Stimulated activated CD4-positive, alpha-beta T cell treated with anti-CD3 and anti-CD28 coated beads, TNF-alpha, amount 100 ng/mL, for 48 hours (primary cell): ENCODE measurements around the gene PARP6.
"Not testable (repeated sequence)": the region's sequence is repeated elsewhere in the genome, so short reads cannot be mapped to it uniquely, and the experiment has no call there.

Experiments
- DNase-seq, 3 donors: peaks; one replicate each; pipeline ENCODE4 v3.0.0-alpha.2; 2020; ENCODE audit warnings: low read depth in 3 of 3

The PARP6 gene

GRCh38 chr15:72281713-72282112 lies 9.4 kb upstream of the PARP6 start:
- DNase-seq = no peak

GRCh38 chr15:72280751-72281150 lies 8.4 kb upstream of the PARP6 start:
- no peak for DNase-seq

GRCh38 chr15:72278737-72279136 lies 6.4 kb upstream of the PARP6 start:
- no peak for DNase-seq

- no peak for DNase-seq
Measured at GRCh38 chr15:72276326-72276700, 4.0 kb upstream of the PARP6 start.

- not testable (repeated sequence) for DNase-seq
Measured at GRCh38 chr15:72275635-72276325, 3.4 kb upstream of the PARP6 start.

GRCh38 chr15:72272997-72273352 lies 621 bp upstream of the PARP6 start:
- DNase-seq = no peak

GRCh38 chr15:72271895-72272212 lies 500 bp downstream of the PARP6 start:
- DNase-seq = no peak

GRCh38 chr15:72271221-72271620 lies 1.1 kb downstream of the PARP6 start:
- no peak for DNase-seq

- no peak for DNase-seq
Measured at GRCh38 chr15:72269739-72270138, 2.6 kb downstream of the PARP6 start.

- DNase-seq = no peak
Measured at GRCh38 chr15:72265031-72265430, 7.3 kb downstream of the PARP6 start.

- DNase-seq = no peak
Measured at GRCh38 chr15:72252663-72253299, 19.6 kb downstream of the PARP6 start.

- no peak for DNase-seq
Measured at GRCh38 chr15:72249142-72249810, 23.1 kb downstream of the PARP6 start.

- DNase-seq = no peak
Measured at GRCh38 chr15:72248514-72248913, 23.8 kb downstream of the PARP6 start.

GRCh38 chr15:72242775-72243370 lies 29.5 kb downstream of the PARP6 start:
- no peak for DNase-seq

GRCh38 chr15:72239652-72240051 lies 32.7 kb downstream of the PARP6 start:
- DNase-seq = no peak

GRCh38 chr15:72238586-72238985 lies 33.8 kb downstream of the PARP6 start:
- DNase-seq = no peak

GRCh38 chr15:72237853-72238224 lies 34.5 kb downstream of the PARP6 start:
- no peak for DNase-seq

GRCh38 chr15:72237029-72237852 lies 35.1 kb downstream of the PARP6 start:
- peak; percentile 62 to 75 (median 71) for DNase-seq

- DNase-seq = no peak
Measured at GRCh38 chr15:72236381-72237003, 35.9 kb downstream of the PARP6 start.

- DNase-seq = no peak
Measured at GRCh38 chr15:72235298-72235697, 37.1 kb downstream of the PARP6 start.

- no peak for DNase-seq
Measured at GRCh38 chr15:72233769-72234168, 38.6 kb downstream of the PARP6 start.
